HCT116 (cell line): ENCODE measurements around the gene CTDNEP1. TPM values are rescaled to one million over a fixed set of nuclear protein-coding genes. Genes with fewer than 3 reads are reported as not detected.

Experiments used
- CBX3 ChIP-seq: IDR thresholded peaks from 2 replicates; pipeline ENCODE4 v1.6.1; 2012; ENCODE audit warnings: low read depth
- CTCF ChIP-seq, 3 experiments: fragments of 200-600 bp in 1 of 3; sonication (generic) in 1 of 3; IDR thresholded peaks in 2 of 3; conservative IDR thresholded peaks in 1 of 3; 2 replicates each; pipeline ENCODE4 v1.5.1; 2012 to 2017; ENCODE audit warnings: low read depth in 2 of 3, low read length in 2 of 3, antibody characterized with exemption in 1 of 3, borderline replicate concordance in 1 of 3, control low read depth in 1 of 3, mild to moderate bottlenecking in 1 of 3, mixed read lengths in 1 of 3, mixed run types in 1 of 3, moderate library complexity in 1 of 3; ENCODE audit not compliant: insufficient read depth in 1 of 3
- REST ChIP-seq: IDR thresholded peaks from 2 replicates; pipeline ENCODE4 v1.6.1; 2012; ENCODE audit warnings: low read depth
- SP1 ChIP-seq: IDR thresholded peaks from 2 replicates; pipeline ENCODE4 v1.6.1; 2012; ENCODE audit warnings: low read depth
- total RNA-seq: library from RNA; stranded (reverse); gene quantifications from one replicate; pipeline ENCODE4 v1.2.1, GENCODE V29; 2021; ENCODE audit not compliant: unreplicated experiment

Gene CTDNEP1
- total RNA-seq, 1 experiment from 2014 or later, result 143 TPM

- TF ChIP-seq REST, result no peak
- TF ChIP-seq CBX3, result 0 out of 2 replicates have a peak, but pooled peaks have one; percentile 38
- 0 out of 6 replicates have a peak, but pooled peaks of 1 of the 3 experiments have one; percentile 27 for TF ChIP-seq CTCF (IDR thresholded peaks at IDR 0.05 in 2 of 3, conservative IDR thresholded peaks at IDR 0.05 in 1 of 3; ENCODE audit: borderline replicate concordance in 1 of 3, insufficient read depth in 1 of 3, low read depth in 2 of 3, low read length in 2 of 3)
- peak; percentile 58 for TF ChIP-seq SP1
Observed at GRCh38 chr17:7252176-7253043, 876 bp upstream of the CTDNEP1 start, which contains the start of gene ELP5 (continued).
